ENCODE measurements around the gene GSX2. TPM values are rescaled to one million over a fixed set of nuclear protein-coding genes. Genes with fewer than 3 reads are reported as not detected.

GSX2 gene
- total RNA-seq, 3 donors from 2014 or later = not detected

DNA sequence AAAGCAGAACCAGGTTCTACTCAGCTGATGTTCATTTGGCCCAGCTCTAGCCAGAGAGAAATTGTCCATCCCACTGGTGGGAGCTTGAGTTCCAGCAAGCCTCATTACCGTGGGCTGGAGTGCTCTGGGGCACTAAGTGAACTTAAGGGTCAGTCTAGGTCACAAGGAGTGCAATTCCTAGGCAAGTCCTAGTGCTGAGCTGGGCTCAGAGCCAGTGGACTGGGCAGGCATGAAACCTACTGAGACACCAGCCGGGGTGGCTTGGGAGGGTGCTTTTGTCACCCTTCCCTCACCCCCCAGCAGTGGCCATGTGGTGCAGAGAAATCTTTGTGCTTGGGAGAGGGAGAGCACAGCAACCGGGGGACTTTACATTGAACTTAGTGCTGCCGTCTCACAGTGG, 39.4 kb downstream of the GSX2 start:
- Histone ChIP-seq H3K36me3 (ENCODE audit: low read depth) (no peaks in the 10 kb centered on the region), H3K4me1 (ENCODE audit: low read depth) (no peaks in the 10 kb centered on the region), H3K9me3 (no peaks in the 10 kb centered on the region), H3K4me3 (no peak overlapping the region)
- TF ChIP-seq, protein P1, sequence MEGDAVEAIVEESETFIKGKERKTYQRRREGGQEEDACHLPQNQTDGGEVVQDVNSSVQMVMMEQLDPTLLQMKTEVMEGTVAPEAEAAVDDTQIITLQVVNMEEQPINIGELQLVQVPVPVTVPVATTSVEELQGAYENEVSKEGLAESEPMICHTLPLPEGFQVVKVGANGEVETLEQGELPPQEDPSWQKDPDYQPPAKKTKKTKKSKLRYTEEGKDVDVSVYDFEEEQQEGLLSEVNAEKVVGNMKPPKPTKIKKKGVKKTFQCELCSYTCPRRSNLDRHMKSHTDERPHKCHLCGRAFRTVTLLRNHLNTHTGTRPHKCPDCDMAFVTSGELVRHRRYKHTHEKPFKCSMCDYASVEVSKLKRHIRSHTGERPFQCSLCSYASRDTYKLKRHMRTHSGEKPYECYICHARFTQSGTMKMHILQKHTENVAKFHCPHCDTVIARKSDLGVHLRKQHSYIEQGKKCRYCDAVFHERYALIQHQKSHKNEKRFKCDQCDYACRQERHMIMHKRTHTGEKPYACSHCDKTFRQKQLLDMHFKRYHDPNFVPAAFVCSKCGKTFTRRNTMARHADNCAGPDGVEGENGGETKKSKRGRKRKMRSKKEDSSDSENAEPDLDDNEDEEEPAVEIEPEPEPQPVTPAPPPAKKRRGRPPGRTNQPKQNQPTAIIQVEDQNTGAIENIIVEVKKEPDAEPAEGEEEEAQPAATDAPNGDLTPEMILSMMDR (IDR thresholded peaks at IDR 0.05) = no peak
- no peak for DNase-seq
- intact Hi-C loops (cut with DNase I, micrococcal nuclease) = no loop called here
- ATAC-seq = no peak

DNA sequence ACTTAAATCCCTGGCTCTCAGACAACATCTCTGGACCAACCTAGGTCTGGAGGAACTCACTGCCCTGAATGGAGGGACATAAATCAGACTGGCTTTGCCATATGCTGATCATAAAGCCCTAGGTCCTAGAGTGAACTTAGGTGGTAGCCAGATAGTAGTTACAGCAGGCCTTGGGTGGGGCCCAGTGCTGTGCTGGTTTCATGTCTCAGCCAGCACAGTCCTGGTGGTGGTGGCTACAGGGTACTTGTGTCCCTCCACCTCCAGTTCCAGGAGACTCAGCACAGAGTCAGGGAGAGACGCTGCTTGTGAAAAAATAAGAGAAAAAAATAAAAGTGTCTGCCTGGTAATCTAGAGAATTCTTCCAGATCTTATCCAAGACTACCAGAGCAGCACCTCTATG, 40.3 kb downstream of the GSX2 start:
- no peaks in the 10 kb centered on the region for H3K4me1 ChIP-seq (ENCODE audit: low read depth)
- TF ChIP-seq, protein P1 (IDR thresholded peaks at IDR 0.05) = no peak
- H3K4me3 ChIP-seq = no peak overlapping the region
- H3K9me3 ChIP-seq = no peaks in the 10 kb centered on the region
- intact Hi-C loops (cut with DNase I, micrococcal nuclease) = no loop called here
- peak in 1 of 3 donors; percentile 11 for DNase-seq
- no peaks in the 10 kb centered on the region for H3K36me3 ChIP-seq (ENCODE audit: low read depth)
- peak; percentile 44 for ATAC-seq

DNA sequence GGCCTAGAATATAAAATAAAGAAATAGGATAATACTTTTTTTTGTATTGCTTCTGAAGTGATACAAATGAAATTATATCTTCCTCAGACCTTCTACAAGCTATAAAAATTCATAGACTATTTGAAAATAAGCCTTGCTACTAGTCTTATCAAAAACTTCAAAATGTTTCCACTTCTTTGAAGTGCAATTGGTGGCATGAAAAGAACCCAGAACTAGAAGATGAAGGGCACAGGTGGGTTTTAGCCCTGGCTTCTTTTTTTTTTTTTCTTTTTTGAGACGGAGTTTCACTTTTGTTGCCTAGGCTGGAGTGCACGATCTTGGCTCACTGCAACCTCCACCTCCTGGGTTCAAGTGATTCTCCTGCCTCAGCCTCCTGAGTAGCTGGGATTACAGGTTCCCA, 44.2 kb downstream of the GSX2 start:
- H3K4me1 ChIP-seq (ENCODE audit: low read depth) = peaks cover 4% of the 10 kb centered on the region
- ATAC-seq (no peak), DNase-seq (no peak)
- H3K9me3 ChIP-seq = no peaks in the 10 kb centered on the region
- H3K36me3 ChIP-seq (ENCODE audit: low read depth) = no peaks in the 10 kb centered on the region
- TF ChIP-seq, protein P1 (IDR thresholded peaks at IDR 0.05) = no peak
- no peak overlapping the region for H3K4me3 ChIP-seq
- intact Hi-C loops (cut with DNase I, micrococcal nuclease) = no loop called here

DNA sequence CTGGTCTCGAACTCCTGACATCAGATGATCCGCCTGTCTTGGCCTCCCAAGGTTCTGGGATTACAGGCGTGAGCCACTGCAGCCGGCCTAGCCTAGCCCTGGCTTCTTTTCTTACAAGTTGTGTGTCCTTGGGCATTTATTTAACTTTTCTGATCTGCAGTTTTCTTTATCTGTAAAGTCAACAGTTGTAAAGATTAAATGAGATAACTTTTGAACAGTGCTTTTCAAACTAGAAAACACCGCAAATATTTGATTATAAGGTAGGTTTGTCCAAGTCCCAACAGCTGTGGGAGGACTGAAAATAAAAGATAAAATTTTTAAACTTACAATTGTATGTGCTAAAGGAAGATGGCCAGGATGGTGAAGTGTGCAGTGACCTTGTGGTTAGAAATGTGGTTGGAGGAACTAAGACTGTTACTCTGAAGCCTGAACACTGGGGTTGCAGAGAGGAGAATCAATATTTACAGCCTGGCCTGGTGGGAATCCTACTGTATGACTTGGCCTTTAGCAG, 44.8 kb downstream of the GSX2 start:
- Histone ChIP-seq H3K9me3 (no peaks in the 10 kb centered on the region), H3K36me3 (ENCODE audit: low read depth) (no peaks in the 10 kb centered on the region), H3K4me1 (ENCODE audit: low read depth) (peaks cover 4% of the 10 kb centered on the region), H3K4me3 (no peak overlapping the region)
- DNase-seq (peak; percentile 46 to 58 (median 55)), ATAC-seq (peak; percentile 83)
- intact Hi-C loops (cut with DNase I, micrococcal nuclease) = no loop called here
- TF ChIP-seq, protein P1 (IDR thresholded peaks at IDR 0.05) = no peak

DNA sequence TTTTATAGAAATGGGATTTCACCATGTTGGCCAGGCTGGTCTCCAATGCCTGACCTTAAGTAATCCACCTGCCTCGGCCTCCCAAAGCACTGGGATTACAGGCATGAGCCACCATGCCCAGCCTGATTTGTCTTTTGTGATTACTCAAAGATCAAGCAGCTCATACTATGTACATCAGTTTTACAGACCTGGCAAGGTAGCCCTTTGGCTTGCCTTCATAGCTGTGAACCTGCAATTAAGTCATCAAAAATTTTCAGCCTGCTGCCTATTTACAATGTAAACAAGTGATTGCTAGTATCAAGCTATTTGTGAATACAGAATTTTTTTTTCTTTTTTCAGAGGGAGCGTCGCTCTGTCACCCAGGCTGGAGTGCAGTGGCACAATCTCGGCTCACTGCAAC, 46.2 kb downstream of the GSX2 start:
- DNase-seq = peak in 1 of 3 donors; percentile 14
- intact Hi-C loops (cut with DNase I, micrococcal nuclease) = no loop called here
- Histone ChIP-seq H3K36me3 (ENCODE audit: low read depth) (no peaks in the 10 kb centered on the region), H3K4me3 (no peak overlapping the region), H3K4me1 (ENCODE audit: low read depth) (peaks cover 4% of the 10 kb centered on the region), H3K9me3 (no peaks in the 10 kb centered on the region)
- TF ChIP-seq, protein P1 (IDR thresholded peaks at IDR 0.05) = no peak
- ATAC-seq = peak; percentile 61

DNA sequence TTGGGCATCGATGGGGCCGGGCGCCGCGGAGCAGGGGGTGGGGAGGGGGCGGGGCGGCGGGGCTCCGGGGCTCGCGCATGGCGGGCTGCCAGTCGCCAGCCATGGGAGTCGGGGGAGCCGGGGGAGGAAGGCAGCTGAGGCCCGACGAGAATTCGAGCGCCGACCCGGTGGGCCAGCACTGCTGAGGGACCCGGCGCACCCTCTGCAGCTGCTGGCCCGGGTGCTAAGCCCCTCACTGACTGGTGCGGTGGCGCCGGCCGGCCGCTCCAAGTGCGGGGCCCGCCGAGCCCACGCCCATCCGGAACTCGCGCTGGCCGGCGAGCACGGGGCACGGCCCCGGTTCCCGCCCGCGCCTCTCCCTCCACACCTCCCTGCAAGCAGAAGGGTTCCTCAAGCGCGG, 49.4 kb downstream of the GSX2 start:
- TF ChIP-seq, protein P1 (IDR thresholded peaks at IDR 0.05) = no peak
- H3K4me3 ChIP-seq = no peak overlapping the region
- H3K4me1 ChIP-seq (ENCODE audit: low read depth) = peaks cover 4% of the 10 kb centered on the region
- ATAC-seq (no peak), DNase-seq (no peak)
- intact Hi-C loops (cut with DNase I, micrococcal nuclease) = no loop called here
- H3K36me3 ChIP-seq (ENCODE audit: low read depth) = no peaks in the 10 kb centered on the region
- no peaks in the 10 kb centered on the region for H3K9me3 ChIP-seq

All from mucosa of descending colon (tissue), 3 donors.